ENCODE data around the gene TBX5. TPM values are rescaled to one million over a fixed set of nuclear protein-coding genes. Genes with fewer than 3 reads are reported as not detected.

Gene TBX5
- total and polyA plus RNA-seq, 9 of the 15 experiments (the other 6 are each of a cell fraction or from before 2014, with no cell fraction given) = not detected

GRCh38 chr12:114391088-114391487 lies 14.9 kb downstream of the TBX5 start (continued):
- TF ChIP-seq HOMEZ (CRISPR knock-in tag; IDR thresholded peaks at IDR 0.05) (no peak), ZNF217 (CRISPR knock-in tag; IDR thresholded peaks at IDR 0.05) (no peak), ZNF764 (CRISPR knock-in tag; IDR thresholded peaks at IDR 0.05; ENCODE audit: low read depth) (no peak)

GRCh38 chr12:114384739-114385138 lies 21.2 kb downstream of the TBX5 start:
- intact Hi-C loops (cut with micrococcal nuclease) = no loop called here
- Histone ChIP-seq H3K9ac (ENCODE audit: insufficient read depth in 1 of 2, low read depth in 2 of 2, low read length in 2 of 2) (no peak overlapping the region), H2AFZ (ENCODE audit: low read depth, low read length) (no peak overlapping the region), H3K4me3 (no peak overlapping the region), H3K9me3 (replicated peaks; ENCODE audit: control insufficient read depth, insufficient read depth, low read depth, low read length) (no peaks in the 10 kb centered on the region), H4K20me1 (replicated peaks; ENCODE audit: control insufficient read depth, insufficient read depth, low read length) (no peaks in the 10 kb centered on the region; the same call in 1 of the 2 replicates), H3K27me3 (ENCODE audit: control insufficient read depth in 2 of 2, insufficient read depth in 2 of 2, low read length in 2 of 2) (no peaks in the 10 kb centered on the region; a peak in 1 of 5 replicates), H3K4me1 (replicated peaks in 1 of 2; ENCODE audit: control insufficient read depth in 2 of 2, insufficient read depth in 2 of 2, low read length in 2 of 2) (no peaks in the 10 kb centered on the region), H3K9me1 (ENCODE audit: control insufficient read depth, insufficient read depth, low read length) (no peaks in the 10 kb centered on the region), H3K27ac (ENCODE audit: extremely low read depth, low read depth, low read length) (no peak overlapping the region), H3K4me2 (ENCODE audit: insufficient read depth, low read length) (no peak overlapping the region), H3K79me2 (ENCODE audit: control insufficient read depth, insufficient read depth, low read length) (no peaks in the 10 kb centered on the region), H3K36me3 (ENCODE audit: control insufficient read depth, insufficient read depth, low read length) (no peaks in the 10 kb centered on the region)
- FAIRE-seq (no peak), DNase-seq (ENCODE audit: extremely low read depth in 1 of 4, low spot score in 3 of 4) (no peak), ATAC-seq (no peak)
- in situ Hi-C loops (cut with MboI) = no loop called here
- POLR2A ChIA-PET = interaction anchor here (0.6 kb wide), 1 partner anchor 264 kb away, joined by 3 read pairs; no protein-coding TSS in a partner anchor
- CTCF ChIA-PET (ENCODE audit: low intra/inter-chr PET ratio) = no interaction called here
- 0% methylated on average over 4 of the region's 4 CpGs for WGBS (ENCODE audit: insufficient coverage, low coverage, missing lambda C conversion rate)
- no TSS peak for BruUV-seq (replicated peaks)
- TF ChIP-seq ZNF785 (CRISPR knock-in tag; IDR thresholded peaks at IDR 0.05) = no peak
- no peak for TF ChIP-seq FOXP1 (CRISPR knock-in tag; IDR thresholded peaks at IDR 0.05)
- TF ChIP-seq DDX20 (tag; IDR thresholded peaks at IDR 0.05; ENCODE audit: low read depth) = no peak
- no peak for TF ChIP-seq STAG1 (CRISPR knock-in tag; IDR thresholded peaks at IDR 0.05; ENCODE audit: borderline replicate concordance)
- TF ChIP-seq ZNF124 (CRISPR knock-in tag; IDR thresholded peaks at IDR 0.05) = no peak
- TF ChIP-seq RB1 (IDR thresholded peaks at IDR 0.05; ENCODE audit: low read depth) = no peak
- no peak for TF ChIP-seq ZNF197 (CRISPR knock-in tag; IDR thresholded peaks at IDR 0.05; ENCODE audit: low read depth)
- no peak for TF ChIP-seq ARHGAP35 (IDR thresholded peaks at IDR 0.05; ENCODE audit: partially characterized antibody)
- TF ChIP-seq NCOA1 (IDR thresholded peaks at IDR 0.05; ENCODE audit: low read depth) = no peak
- TF ChIP-seq TSC22D4 (tag; IDR thresholded peaks at IDR 0.05) = no peak
- no peak for TF ChIP-seq RBFOX2 (IDR thresholded peaks at IDR 0.05; ENCODE audit: low read depth, low read length)
- no peak for TF ChIP-seq ZNF436 (CRISPR knock-in tag; IDR thresholded peaks at IDR 0.05)
- no peak for TF ChIP-seq USF1 (CRISPR knock-in tag; IDR thresholded peaks at IDR 0.05)
- TF ChIP-seq GTF3C2 (IDR thresholded peaks at IDR 0.05; ENCODE audit: borderline replicate concordance, extremely low read depth, insufficient read length) = no peak
- TF ChIP-seq TAF1 (IDR thresholded peaks at IDR 0.05; ENCODE audit: control insufficient read depth, extremely low read depth, insufficient read depth, low read length, severe bottlenecking) = no peak
